HG03159 (cell line): ENCODE results near the gene SH2D6.
"Not testable (repeated sequence)": the region's sequence is repeated elsewhere in the genome, so short reads cannot be mapped to it uniquely, and the experiment has no call there.

Experiments used
- ATAC-seq: cut with Tn5 transposase; IDR thresholded peaks from one replicate; pipeline ENCODE4 v1.9.1; 2021; ENCODE audit warnings: mild to moderate bottlenecking, moderate library complexity; ENCODE audit not compliant: unreplicated experiment

SH2D6 gene

DNA sequence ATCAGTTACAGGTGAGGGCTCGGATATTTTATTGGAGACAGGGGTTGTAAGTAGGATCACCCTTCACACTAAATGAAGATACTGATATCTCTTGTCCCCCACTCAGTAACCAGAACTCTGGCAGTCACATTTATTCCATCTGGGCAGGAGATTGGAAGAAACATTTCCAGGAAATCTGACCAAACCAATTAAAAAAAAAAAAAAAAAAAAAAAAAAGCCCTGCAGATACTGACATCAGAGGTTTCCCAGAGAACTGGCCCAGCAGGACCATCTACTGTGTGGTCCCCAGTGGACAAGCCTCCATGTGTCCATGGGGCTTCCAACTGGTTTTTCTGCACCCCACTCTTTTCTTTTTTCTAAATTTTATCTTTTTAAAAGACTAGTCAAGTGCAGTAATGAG, 41.3 kb downstream of the SH2D6 start:
- no peak for ATAC-seq

DNA sequence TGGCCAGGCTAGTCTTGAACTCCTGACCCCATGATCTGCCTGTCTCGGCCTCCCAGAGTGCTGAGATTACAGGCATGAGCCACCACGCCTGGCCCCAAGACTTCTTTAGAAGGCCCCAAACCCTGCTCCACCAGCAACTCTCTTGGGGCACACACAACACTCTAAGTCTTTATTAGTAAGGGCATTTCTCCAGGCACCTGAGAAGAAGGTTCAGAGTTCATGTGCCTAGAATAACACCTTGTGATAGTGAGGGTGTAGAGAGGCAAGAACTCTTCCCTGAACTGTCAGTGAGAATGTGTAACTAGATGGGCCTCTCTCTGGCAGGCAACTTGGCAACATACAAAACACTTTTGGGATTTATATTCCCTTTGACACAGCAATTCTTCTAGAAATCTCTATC, 43.8 kb downstream of the SH2D6 start:
- no peak for ATAC-seq

DNA sequence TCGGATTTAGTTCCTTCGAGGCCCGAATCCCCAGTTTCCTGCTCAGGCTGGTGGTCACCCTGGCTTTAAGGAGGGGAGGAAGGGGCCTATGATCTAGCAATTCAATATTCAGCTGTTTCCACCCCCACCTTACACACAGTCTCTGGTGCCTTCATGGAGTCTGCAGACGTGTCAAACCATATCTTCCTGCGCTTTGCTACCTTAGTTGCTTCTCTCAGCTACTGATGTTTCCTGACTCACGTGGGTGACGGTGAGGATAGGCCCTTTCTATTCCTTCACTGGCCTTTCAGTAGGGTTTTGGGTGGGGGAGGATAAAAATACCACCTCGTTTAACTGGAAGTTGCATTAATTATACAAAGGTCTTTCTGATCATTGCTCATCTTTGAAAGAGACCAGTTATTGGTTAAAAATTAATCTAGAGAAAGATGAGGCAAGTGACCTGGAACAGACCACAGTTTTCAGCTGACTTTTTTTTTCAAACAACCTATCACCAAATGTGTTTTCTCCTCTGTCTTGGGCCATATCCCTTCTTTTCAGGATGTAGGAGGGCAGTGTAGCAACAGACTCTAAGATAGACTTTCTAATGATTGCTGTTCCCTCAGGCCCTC, 49.7 kb downstream of the SH2D6 start:
- no peak for ATAC-seq

DNA sequence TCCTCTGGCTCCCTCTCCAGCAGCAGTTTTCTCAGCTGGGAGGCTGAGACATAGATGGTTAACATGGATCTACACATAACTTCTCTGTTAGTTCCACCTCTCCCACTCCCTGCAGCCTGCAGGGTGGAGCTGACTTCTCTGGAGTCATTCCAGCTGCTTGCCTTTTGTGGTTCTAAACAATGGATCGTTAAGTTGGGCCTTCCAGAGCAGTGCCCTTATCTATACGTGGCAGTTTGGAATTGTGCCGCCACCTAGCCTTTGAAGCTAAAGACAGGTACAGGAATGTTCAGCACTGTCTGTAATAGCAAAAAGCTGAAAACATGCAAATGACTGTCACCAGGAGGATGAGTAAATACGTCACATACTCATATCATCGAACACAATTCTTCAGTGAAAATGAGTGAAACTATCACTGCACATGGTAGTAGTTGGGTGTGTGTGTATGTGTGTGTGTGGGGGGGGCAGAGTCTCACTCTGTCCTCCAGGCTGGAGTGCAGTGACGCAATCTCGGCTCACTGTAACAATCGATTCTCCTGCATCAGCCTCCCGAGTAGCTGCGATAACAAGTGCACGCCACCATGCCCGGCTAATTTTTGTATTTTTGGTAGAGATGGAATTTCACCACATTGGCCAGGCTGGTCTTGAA, 50.3 kb downstream of the SH2D6 start:
- ATAC-seq, result no peak

DNA sequence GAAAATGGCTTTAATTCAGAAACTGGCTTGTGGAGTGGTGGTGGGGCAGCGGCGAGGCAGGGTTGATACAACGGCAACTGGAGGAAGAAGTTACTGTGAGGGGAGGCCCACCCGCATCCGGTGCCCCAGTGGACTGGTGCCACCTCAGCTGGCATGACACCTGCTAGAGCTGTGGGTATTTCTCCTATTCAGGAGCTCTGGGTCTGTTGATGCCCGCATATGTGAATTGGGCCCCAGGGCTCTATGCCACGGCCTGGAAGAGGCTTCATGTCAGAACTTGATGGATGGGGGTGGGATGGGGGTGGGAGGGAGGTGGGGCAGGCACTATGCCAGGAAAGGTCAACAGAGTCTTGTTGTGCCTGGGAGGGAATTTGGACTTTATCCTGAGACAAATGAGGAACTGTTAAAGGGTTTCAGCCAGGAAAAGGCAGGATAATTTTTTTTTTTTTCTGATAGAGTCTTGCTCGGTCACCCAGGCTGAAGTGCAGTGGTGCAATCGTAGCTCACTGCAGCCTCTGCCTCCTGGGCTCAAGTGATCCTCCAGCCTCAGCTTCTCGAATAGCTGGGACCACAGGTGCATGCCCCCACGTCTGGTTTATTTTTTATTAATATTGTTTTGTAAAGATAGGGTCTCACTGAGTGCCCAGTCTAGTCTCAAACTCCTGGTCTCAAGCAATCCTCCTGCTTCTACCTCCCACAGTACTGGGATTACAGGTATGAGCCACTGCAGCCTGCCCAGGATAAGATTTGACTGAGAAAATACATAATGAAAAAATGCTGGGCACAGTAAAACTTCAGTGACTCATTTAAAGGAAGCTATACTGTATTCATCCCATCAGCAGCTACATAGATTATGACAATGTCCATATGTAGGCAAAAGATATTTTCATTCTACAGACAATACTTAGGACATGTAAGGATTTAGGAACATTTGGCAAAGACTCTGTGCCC, 52.6 kb downstream of the SH2D6 start:
- no peak for ATAC-seq

DNA sequence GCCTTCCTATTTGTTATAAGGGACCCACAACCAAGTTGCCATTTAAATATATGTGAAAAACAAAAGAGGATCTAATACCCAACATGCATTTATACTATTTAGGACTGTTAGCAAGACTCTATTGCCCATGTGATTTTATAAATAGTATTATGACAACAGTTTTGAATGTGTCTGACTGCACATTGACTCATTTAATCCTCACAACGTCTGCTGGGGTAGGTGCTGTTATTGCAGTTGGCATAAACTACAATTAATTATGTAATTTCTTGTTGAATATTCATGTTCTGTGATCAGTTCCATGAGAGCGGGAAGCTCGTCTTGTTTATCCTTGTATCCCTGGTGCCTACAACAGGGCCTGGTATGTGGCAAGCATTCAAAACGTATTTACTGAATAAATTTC, 53.7 kb downstream of the SH2D6 start:
- ATAC-seq, result no peak

GRCh38 chr2:85475799-85476490, 57.4 kb downstream of the SH2D6 start:
- no peak for ATAC-seq

DNA sequence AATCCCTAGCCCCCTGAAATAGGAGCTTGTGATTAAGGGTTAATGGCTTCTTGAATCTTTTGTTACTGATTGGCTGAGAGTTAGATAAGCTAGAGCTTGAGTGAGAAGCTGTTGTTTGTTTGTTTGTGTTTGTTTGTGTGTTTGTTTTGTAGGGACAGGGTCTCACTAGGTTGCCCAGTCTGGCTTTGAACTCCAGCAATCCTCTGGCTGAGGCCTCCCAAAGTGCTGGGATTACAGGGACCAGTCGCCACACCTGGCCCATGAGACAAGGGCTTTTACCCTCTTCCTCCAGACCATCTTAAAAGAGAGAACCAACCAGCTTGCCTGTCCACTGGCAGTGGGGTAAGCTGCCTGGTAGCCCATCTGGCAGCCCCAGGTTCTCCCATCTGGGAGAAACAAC, 58.1 kb downstream of the SH2D6 start:
- ATAC-seq, result no peak

- ATAC-seq, result no peak
These were observed 59.4 kb downstream of the SH2D6 start for GRCh38 chr2:85477884-85478283.

- no peak for ATAC-seq
These were observed 63.6 kb downstream of the SH2D6 start for GRCh38 chr2:85481818-85482777.

GRCh38 chr2:85484615-85485014, 66.1 kb downstream of the SH2D6 start:
- not testable (repeated sequence) for ATAC-seq

DNA sequence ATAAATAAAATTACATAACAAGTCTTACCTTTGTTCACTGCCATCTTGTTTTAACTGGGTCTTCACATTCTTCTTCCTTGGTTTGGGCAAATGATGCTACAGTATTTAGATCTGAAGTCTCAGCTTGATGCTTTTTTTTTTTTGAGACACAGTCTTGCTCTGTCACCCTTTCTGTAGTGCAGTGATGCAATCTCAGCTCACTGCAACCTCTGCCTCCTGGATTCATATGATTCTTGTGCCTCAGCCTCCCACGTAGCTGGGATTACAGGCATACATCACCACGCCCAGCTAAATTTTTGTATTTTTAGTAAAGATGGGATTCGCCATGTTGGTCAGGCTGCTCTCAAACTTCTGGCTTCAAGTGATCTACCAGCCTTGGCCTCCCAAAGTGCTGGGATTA, 67.3 kb downstream of the SH2D6 start:
- no peak for ATAC-seq
